CD4-positive, alpha-beta T cell treated with Interleukin-6 at 100 ng/mL for 8 hours (primary cell): ENCODE data around the gene ETV5.

ENCODE experiments used
- DNase-seq: peaks from one replicate; pipeline ENCODE4 v3.0.0-alpha.2; 2020; ENCODE audit warnings: mixed read lengths, low spot score

The ETV5 gene

DNA sequence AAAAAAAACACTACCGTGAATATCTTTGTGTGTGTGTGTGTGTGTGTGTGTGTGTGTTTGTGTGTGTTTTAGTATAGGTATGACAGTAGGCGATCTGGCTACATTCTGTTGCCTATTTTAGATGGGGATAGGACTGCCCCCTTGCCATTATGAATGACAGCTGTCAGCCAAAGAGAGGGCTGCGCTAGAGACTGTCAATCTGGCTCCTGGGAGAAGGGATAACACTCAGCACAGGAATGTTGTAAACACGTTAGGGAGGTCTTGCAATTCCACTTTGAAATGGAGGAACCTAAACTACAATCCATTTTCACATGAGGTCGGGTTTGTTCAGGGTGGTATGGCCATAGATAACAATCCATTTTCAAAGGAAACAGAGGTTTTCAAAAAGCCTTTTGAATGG lies 14.1 kb upstream of the ETV5 start:
- no peak for DNase-seq

DNA sequence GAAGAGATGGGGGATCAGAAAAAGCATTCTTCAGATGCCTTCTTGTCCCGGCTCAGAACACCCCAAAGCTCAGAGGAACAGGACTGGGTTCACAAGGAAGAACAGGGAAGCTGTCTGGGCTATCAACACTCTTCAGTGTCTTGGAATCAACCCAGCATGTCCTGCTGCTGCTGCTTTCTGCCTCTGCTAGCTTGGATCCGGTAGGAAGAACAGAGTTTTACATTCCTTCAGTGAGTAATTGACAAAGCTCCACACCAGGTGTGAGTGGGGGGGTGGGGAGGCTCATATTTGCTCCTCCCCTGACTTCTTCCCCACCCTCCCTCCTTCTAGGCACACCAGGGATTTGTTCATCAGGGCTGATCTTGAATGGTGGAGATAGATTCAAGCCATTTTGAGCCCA lies 13.1 kb upstream of the ETV5 start:
- DNase-seq = no peak

DNA sequence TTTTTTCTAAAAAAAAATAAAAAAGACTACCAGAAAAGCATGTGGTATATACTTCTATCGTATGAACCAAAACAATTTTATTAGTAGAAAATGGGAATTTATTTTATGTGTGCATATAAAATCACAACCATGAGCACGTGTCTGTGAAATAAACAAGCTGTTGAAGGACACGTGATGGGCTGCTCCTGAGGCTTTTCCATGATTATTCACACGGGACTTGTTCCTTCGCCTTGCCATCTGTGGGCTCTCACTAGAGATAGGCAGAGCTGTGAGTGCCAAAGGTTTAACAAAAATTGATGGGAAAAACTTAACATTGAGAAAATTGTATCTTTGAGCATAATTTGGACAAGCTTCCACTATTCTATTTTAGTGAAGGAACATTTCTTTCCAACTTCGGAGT lies 12.4 kb upstream of the ETV5 start:
- no peak for DNase-seq

DNA sequence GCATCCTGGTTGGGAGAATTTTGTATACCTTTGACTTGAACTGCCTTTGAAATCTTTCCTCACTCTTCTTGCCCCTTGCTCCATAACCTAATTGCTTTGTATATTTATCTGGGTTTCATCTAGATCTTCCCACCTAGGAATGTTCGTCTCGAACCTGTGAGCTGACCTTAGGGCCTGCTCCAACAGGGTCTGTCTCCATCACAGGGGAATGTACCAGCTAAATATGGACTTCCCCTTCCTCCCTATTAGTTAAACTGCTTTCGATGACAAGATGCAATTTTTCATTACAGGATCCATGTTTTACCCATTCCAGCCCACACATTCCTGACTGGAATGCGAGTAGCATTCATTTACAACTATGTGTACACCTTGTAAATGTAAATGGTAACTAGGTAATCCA lies 10.6 kb upstream of the ETV5 start:
- DNase-seq = no peak

DNA sequence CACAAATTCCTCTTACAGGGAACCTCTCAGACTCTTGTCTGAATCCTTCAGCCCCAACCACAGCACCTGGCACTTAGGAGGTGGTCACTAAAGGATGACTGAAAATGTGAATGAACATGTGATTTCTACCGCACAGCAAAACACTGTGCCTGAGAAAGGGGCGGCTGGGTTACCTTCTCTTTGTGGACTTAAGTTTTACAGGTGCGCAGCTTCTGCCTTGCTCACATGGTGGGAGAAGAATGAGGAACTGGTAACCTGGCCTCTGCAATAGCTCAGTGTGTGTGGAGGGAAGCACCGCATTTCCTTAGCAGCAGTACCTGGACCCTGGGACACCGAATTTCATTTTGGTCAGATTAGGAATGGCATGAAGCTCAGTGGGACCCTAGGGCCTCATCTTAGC lies 9.8 kb upstream of the ETV5 start:
- DNase-seq = no peak

DNA sequence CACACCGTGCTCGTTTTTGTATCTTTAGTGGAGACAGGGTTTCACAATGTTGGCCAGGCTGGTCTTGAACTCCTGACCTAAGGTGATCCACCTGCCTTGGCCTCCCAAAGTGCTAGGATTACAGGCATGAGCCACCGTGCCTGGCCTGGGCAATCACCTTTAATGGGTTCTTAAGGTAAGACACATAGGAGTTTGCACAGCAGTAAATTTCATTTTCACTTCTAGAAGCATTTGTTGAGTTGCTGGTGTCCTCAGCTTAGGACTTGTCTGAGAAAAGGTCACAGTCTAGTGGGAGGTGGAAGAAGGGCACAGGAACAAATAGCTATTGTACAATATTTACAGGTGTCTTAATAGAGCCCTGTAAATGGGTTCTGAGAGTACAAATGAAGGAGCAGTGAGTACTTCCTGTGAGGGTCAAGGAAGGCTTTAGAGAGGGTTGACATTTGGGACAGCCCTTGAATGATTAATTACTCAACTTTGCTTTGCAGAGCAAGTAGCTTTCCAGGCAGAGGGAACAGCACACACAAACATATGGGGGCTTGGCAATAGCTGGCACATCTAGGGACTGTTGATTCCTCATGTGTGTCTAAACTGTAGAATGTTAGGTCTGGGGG lies 8.7 kb upstream of the ETV5 start:
- no peak for DNase-seq

DNA sequence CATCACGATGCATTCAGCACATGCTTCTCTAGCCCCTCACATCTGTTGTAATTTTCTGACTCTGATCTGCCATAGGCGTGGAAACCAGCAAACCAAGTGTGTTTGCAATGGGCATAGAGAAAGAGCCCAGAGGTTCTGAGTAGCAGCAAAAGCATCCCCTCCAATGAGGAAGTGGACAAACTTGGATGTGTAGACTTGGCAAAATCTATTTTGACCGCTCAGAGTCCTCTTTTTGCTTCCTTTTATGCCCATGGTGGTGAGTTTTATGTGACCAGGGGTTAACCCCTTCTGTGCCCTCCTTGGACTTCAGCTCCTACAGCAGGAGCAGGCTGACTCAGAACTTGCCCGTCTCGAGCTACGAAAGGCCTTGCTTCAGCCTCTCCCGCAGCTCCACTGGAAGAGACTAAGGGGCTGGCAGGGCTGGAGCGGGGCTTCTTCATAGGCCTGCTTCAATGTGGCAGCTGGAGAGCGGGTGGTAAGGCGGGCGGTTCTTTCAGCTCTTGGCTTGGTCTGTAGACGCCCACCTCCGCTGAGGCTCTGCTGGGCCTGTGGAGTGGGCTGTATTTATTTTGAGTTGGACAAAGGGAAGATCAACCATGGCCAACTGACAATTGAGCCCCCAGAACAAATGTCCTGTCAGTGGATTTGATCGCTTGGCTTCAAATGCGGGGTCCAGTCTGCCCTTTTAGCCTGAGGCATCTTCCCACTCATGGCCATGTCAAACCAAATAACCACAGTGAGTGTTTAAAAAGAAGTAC lies 6.5 kb upstream of the ETV5 start:
- no peak for DNase-seq

DNA sequence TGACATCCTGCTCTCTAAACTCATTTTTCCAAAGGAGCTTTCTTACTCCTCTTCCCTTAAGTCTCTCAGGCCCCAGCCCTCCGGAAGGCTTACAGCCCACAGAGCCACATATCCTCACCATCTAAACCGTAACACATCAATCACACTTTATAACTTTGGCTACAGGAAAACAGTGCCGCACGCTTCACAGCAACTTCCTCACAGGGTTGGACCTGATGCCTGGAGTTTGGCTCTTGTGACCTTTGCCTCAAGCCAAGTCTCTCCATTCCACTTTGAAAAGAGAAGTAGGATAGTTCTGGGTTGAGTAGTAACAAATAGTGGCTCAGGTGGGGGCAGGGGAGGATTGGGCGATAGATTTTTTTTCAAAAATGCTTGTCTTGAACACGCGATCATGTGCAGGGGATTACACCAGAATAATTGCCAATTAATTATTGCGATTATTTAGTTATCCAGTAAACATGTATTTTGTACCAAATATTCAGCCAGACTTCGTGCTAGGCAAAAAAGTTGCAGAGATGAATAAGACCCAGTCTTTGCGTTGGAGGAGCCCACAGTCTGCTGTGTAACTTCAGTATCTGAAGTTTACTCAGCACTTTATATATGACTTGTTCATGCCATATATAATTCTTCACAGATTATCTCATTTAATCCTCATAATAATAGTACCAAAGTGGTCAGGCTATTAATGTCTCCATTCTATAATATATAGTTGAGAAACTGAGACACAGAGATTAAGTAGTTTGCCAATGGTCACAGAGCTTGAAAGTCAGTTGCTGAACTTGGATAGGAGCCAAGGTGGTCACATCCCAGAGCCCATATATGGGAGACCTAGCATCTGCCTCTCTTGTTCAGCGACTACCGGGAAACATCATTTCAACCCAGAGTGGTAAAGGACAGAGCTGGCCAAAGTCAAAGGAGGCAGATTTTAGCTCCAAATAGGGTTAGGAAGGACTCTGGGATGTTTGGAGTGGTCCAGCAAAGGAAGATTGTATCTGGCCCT lies 2.4 kb upstream of the ETV5 start:
- DNase-seq = no peak

DNA sequence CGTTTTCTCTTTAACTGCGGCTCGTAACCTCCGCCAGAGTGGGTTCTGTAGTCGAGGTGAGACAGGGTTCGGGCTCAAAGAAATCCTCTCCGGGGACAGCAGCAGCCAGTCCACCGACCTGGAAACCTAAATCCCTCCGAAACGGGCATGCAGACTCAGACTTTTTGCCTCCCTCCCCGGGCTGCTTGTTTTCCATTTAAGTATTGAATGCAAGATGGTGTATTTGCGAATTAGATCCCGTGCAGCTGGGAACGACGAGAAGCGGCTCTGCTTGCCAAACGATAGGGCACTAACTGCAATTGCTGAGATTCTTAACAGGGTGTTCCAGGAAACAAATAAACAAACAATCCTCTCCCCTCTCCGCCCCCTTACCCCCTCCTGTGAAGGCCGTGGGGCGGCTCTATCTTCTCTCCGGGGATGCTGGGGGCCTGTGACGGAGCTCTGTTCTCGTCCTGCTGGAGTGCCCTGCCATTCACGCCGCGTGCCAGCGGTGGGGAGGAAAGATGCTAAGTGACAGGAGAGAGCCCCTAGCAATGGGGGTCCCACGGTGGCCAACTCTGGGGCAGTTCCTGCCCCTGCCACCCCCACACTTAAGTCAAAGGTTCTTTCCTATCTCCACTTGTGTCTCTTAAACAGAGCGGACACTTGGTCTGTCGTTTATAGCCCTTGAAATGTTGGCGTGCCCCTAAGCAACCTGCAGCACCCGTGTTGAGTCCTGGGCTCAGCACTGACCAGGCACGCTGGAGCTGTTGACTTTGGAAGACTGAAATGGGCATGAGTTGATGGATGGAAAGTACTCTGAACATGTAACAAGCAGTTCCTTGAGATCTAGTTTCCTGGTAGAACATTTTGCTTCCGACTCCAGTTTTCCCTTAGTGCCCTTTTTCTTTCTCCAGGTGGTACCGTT lies 1.3 kb upstream of the ETV5 start:
- no peak for DNase-seq

DNA sequence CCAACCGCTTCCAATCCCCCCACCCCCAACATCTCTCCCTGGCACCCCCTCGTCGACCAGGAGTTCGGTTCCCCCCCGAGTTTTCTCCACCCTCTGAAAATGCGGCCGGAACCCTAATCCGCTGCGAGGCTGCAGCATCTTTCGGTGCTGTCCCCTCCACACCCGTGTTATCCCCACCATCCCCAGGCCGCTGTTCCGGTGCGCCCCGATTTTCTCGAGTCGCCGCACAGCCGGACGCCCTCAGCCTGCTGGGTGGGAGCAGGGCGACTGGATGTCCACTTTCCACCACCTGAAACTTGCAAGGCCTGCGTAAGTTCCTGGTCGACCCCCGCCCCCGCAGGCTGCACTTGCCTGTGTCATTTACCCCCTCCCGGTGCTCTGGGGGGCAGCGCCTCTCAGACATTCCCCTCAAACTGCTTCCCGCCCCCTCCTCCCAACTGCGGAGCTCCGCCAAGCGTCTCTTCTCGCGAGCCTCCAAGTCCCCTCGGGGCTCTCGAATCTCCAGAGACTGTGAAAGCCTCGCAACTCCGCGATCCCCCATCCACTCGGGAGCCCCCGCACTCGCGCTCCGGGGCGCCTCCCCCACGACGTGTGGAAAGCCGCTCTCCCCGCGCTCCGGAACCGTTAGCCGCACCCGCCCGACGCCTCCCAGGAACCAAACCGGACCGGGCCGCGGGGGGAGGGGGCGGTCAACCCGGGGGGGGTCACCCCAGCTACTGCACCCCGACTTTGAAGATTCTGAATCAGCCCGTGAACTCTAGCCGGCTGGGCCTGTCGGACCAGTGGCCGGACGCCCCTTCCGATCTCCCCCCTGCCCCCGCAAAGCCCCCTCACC lies 566 bp downstream of the ETV5 start:
- DNase-seq = no peak

DNA sequence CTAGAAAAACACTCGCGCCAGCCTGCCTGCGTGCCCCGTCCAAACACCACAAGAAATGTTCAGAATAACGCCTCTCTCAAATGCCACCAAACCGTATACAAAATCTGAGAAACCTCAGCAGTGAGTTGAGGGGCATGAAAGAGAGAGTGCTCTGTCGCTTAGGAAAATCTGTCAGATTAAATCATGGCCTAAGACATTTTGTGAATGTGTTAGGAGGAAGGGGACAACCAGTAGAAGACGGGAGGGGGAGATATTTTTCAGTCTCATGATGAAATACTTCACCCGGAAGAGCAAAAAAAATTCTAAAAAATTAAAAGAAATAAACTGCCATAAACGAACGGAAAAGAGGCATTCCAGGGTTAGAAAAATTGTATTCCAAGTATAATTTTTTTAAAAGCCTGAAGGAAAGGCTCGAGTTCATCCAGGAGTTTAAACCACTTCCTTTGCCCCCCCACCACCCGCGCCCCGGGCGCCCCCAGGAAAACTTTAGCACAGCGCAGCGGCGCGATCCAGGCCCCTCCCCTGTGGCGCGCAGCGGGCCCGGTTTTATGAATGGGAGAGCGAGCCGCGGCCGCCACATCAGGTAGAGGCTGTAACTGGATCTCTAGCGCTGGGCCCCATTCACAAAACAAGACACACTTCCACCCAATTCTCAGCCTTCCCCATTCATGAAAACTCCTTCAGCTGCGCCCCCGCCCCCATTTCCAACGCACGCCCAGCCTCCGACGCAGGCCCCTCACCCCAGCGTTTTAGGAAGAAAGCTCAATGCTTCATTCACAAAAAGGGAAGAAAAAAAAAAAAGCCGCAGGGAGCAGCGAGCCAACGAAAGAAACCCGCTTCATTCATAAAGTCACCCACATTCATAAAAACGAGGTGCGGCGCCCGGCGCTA lies 1.4 kb downstream of the ETV5 start:
- peak; percentile 35 for DNase-seq

DNA sequence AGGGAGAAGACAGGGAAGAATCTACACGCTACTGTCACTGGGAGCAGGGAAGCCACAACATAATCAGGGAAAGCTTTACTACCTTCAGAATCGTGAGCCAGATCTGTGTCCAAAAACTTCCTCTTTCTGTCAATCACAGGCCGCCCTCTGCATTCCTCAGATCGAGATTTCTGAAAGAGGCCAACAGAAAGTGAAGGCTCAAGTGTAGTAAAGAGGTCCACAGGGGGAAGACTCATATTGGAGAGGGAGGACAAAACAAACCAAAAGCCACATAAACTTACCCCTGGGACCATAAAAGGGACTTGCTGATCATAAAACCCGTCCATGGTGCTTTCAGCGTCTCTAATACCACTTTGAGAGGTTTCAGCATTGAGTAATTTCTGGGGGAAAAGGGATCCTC lies 3.3 kb downstream of the ETV5 start:
- no peak for DNase-seq

DNA sequence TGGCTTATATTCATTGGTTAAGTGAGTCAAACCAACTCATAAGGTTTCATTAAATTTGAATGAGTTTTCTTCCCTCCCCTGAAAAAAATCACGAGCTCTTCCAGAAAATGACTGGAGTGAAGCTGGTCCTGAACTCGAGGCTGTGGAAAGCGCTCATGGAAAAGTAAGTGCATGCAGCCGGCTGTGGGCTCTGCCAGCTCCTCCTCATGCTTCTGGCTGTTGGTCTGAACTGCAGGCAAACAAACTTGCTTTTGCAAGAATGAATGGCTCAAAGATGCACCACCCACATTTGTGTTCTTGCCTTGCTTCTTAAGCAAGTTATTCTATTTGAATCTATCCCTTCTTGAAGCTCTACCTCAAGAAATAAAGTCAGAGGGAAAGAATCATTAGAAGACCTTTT lies 6.2 kb downstream of the ETV5 start:
- no peak for DNase-seq

DNA sequence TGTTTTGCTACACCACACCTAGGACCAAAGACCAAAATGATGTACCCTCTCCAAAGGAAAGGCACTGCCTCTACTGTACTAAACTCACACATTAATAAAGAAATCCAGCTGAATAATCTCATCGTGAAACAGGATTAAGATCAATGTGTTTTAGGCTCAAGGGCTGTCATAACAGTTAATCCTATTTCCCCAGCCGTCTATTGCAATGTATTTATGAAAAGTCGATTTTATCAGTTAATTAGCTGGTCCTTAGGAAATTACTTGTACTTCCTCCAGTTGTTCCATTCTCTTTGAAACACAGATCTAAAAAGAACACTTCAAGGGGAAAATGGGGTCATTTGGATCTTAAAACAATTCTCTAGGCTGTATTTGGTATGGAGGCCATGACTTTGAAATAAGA lies 8.5 kb downstream of the ETV5 start:
- DNase-seq = no peak

DNA sequence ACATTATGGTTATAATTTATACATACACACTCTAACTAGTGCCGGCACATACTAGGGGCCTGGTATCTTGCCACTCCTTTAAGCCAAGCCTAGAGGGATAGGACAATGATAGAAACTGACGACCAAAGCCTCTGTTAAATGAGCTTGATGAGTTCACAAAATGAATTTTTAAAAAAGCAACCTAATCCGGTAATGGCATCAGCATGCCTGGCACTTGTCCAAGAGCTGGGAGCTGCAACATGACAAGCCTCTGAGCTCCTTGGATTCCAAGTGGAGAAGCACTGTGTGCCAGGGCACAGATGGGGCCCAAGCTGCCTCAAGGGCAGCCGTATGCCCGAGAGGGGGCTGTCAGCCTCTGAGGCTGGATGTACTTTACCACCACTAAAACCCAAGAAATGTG lies 9.7 kb downstream of the ETV5 start:
- DNase-seq = no peak

DNA sequence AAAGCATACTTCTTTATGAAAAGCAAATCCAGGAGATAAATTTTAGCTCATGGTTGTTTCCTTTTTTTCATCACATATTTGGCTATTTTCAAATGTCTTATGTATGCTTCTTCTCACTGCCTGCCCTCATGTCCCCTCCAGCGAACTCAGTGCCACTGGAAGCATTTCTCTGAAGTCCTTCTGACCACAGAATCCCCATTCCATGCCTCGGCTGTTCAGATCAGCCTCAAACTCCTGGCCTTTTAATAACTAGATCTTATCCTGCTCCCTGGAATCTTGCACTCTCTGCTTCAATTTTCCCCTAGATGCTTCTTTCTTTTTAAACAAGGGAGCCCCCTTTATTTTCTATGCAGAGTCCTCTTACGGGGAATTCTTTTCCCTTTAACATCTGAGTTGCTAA lies 10.1 kb downstream of the ETV5 start:
- no peak for DNase-seq

DNA sequence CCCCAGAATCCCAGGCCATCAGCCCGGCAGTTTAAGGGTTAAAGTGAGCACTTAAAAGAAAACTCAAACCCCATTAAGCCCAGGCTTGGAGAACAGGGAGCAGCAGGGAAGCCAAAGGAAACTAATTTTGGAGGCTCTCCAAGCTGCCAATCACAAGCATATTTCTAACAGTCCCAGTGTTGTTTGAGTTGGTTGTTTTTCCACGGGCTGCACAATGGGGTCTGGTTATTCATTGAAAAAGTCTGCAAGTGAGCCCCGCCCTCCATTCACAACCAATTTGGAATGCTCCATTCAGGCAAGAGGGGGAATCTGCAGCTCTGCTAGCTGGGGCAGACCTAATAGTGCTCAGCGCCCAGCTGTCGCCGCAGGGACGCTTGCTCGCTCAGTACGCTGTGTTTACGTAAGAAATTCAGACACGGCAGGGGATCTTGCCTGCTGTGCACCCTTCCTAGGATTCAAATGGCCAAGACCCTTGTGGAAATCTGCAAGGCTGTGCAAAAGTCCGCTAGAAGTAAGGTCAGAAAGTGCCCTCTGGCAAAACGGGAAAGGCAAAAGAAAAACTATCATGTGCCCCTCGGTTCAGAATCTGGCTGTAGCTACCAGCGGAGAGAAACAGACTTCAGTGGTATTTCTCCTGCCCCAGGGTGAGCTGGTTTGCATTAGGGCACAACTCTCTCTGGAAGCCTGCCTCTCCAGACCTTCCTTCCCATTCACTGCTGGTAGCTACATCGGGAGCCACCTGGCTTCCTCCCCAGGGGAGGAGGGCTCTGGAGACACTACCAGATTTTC lies 11.0 kb downstream of the ETV5 start:
- DNase-seq = no peak

DNA sequence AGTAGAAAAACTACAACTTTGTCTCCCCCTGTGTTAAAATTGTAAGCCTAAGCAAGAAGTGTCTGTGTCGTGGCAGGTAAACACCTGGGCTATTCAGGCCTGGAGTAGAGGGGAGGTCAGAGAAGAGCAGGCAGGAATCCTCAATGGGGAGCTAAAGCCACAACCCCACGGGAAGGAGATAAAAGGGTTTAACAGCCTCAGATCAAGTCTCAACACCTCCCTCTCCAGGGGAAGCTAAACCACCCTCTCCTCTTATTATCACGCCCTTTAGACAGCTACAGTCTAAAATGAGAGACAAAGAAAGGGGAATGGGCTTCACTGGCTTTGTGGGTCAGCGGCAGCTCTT lies 11.6 kb downstream of the ETV5 start:
- DNase-seq = no peak

DNA sequence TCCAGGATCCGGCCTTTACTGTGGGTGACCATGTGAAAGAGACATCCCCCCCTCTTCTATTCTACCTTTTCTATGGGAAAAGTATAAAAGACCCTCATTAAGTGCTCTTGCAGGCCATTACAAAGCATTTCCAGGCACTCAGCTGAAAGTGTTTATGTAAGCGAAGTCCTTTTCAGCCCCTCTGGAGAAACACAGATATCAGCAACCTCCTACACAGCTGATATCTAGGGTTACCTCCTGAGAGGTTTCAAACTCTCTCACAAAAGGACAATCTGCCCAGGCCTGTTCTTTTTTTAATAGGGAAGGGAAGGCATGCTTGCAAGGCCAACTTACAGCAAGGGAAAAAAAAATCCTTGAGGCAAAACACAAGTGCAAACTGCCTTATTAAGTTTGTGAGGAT lies 12.6 kb downstream of the ETV5 start:
- no peak for DNase-seq
